Measurements from ENCODE around the gene BRD8. TPM values are rescaled to one million over a fixed set of nuclear protein-coding genes. Genes with fewer than 3 reads are reported as not detected.

Gene BRD8
- total and polyA plus RNA-seq, 9 of the 15 experiments (the other 6 are each of a cell fraction or from before 2014, with no cell fraction given) = 54.6 to 163 (median 87.0) TPM

GRCh38 chr5:138186002-138186447 lies 7.6 kb upstream of the BRD8 start (continued):
- no peak for TF ChIP-seq ZNF707 (CRISPR knock-in tag; conservative IDR thresholded peaks at IDR 0.05)
- TF ChIP-seq PTTG1 (tag; IDR thresholded peaks at IDR 0.05; ENCODE audit: low read depth) = no peak
- no peak for TF ChIP-seq SIRT6 (IDR thresholded peaks at IDR 0.05; ENCODE audit: low read depth, low read length)
- TF ChIP-seq NFYB (IDR thresholded peaks at IDR 0.05; ENCODE audit: extremely low read depth, insufficient read length) = peak; percentile 31
- no peak for TF ChIP-seq ZBED1 (IDR thresholded peaks at IDR 0.05)
- TF ChIP-seq CHD2 (IDR thresholded peaks at IDR 0.05; ENCODE audit: low read depth, low read length) = no peak
- no peak for TF ChIP-seq DACH1 (IDR thresholded peaks at IDR 0.05; ENCODE audit: partially characterized antibody)
- TF ChIP-seq HINFP (tag; conservative IDR thresholded peaks at IDR 0.05; ENCODE audit: low read depth) = no peak
- no peak for TF ChIP-seq SREBF2 (CRISPR knock-in tag; IDR thresholded peaks at IDR 0.05)
- TF ChIP-seq, protein P1, sequence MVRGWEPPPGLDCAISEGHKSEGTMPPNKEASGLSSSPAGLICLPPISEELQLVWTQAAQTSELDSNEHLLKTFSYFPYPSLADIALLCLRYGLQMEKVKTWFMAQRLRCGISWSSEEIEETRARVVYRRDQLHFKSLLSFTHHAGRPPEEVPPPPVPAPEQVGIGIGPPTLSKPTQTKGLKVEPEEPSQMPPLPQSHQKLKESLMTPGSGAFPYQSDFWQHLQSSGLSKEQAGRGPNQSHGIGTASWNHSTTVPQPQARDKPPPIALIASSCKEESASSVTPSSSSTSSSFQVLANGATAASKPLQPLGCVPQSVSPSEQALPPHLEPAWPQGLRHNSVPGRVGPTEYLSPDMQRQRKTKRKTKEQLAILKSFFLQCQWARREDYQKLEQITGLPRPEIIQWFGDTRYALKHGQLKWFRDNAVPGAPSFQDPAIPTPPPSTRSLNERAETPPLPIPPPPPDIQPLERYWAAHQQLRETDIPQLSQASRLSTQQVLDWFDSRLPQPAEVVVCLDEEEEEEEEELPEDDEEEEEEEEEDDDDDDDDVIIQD (CRISPR knock-in tag; IDR thresholded peaks at IDR 0.05) = no peak
- peak; percentile 62; the same call in 1 of the 2 replicates for TF ChIP-seq SMARCE1 (IDR thresholded peaks at IDR 0.05)
- TF ChIP-seq TCF15 (CRISPR knock-in tag; IDR thresholded peaks at IDR 0.05) = no peak
- peak; percentile 75 for TF ChIP-seq GATA2 (CRISPR knock-in tag; IDR thresholded peaks at IDR 0.05)
- no peak for TF ChIP-seq PYGO2 (tag; IDR thresholded peaks at IDR 0.05)
- TF ChIP-seq SUPT5H (IDR thresholded peaks at IDR 0.05) = no peak
- no peak for TF ChIP-seq CTCF (IDR thresholded peaks at IDR 0.05 in 2 of 3, conservative IDR thresholded peaks at IDR 0.05 in 1 of 3; ENCODE audit: insufficient read depth in 2 of 3, low read depth in 1 of 3, low read length in 3 of 3)
- TF ChIP-seq SOX6 (IDR thresholded peaks at IDR 0.05) = peak; percentile 25; the same call in 1 of the 2 replicates
- no peak for TF ChIP-seq ZBTB2 (IDR thresholded peaks at IDR 0.05)
- TF ChIP-seq, protein P2, sequence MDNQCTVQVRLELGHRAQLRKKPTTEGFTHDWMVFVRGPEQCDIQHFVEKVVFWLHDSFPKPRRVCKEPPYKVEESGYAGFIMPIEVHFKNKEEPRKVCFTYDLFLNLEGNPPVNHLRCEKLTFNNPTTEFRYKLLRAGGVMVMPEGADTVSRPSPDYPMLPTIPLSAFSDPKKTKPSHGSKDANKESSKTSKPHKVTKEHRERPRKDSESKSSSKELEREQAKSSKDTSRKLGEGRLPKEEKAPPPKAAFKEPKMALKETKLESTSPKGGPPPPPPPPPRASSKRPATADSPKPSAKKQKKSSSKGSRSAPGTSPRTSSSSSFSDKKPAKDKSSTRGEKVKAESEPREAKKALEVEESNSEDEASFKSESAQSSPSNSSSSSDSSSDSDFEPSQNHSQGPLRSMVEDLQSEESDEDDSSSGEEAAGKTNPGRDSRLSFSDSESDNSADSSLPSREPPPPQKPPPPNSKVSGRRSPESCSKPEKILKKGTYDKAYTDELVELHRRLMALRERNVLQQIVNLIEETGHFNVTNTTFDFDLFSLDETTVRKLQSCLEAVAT (IDR thresholded peaks at IDR 0.05) = no peak
- no peak for TF ChIP-seq NR2C2 (CRISPR knock-in tag; IDR thresholded peaks at IDR 0.05)
- peak; percentile 74 for TF ChIP-seq NR2C2 (tag; IDR thresholded peaks at IDR 0.05)
- no peak for TF ChIP-seq ETV1 (tag; conservative IDR thresholded peaks at IDR 0.05; ENCODE audit: low read depth)
- peak; percentile 96 for TF ChIP-seq ZNF184 (CRISPR knock-in tag; IDR thresholded peaks at IDR 0.05)

Data from K562 (cell line).